SK-N-SH (cell line): ENCODE results near the gene NOTUM. TPM values are rescaled to one million over a fixed set of nuclear protein-coding genes. Genes with fewer than 3 reads are reported as not detected.

Source experiments
- CTCF ChIA-PET: fragments of 300-600, 350-600 bp; formaldehyde crosslinking; extraction: SDS; loops from one replicate; lab custom pipeline; 2021; lab: Yijun Ruan, JAX
- POLR2A ChIA-PET: fragments of 350-600 bp; sonication (Branson Sonifier 250); formaldehyde crosslinking; extraction: SDS; loops from one replicate; lab custom pipeline; 2020; ENCODE audit warnings: antibody characterized with exemption, inconsistent platforms; lab: Yijun Ruan, JAX
- DNase-seq: peaks from one replicate; pipeline ENCODE4 v3.0.0; 2012
- H2AFZ ChIP-seq: fragments of 200-600 bp; sonication (generic); 2 replicates; pipeline ENCODE4 v1.8.1; 2016; ENCODE audit warnings: antibody characterized with exemption, mild to moderate bottlenecking, low read depth
- H3F3A ChIP-seq: fragments of 200-600 bp; sonication (generic); replicated peaks from 2 replicates; pipeline ENCODE3; 2016; ENCODE audit warnings: antibody characterized with exemption, mild to moderate bottlenecking; ENCODE audit not compliant: insufficient read depth
- H3K27ac ChIP-seq, 2 experiments: fragments of 200-500 bp in 1 of 2; fragments of 200-600 bp in 1 of 2; sonication (Bioruptor generic) in 1 of 2; sonication (generic), shearing (Covaris generic) in 1 of 2; 2 replicates each; pipeline versions ENCODE4 v1.5.1 to v1.6.1; 2014 to 2016; ENCODE audit warnings: low read depth in 2 of 2, inconsistent platforms in 1 of 2, low read length in 1 of 2, mild to moderate bottlenecking in 1 of 2, mixed read lengths in 1 of 2
- H3K27me3 ChIP-seq: fragments of 200-600 bp; sonication (generic), shearing (Covaris generic); 2 replicates; pipeline ENCODE4 v1.6.1; 2016; ENCODE audit warnings: mixed run types; ENCODE audit not compliant: insufficient read depth
- H3K36me3 ChIP-seq, 2 experiments: fragments of 200-500 bp in 1 of 2; fragments of 200-600 bp in 1 of 2; sonication (Bioruptor generic) in 1 of 2; sonication (generic) in 1 of 2; replicated peaks in 1 of 2; 2 replicates each; pipeline versions ENCODE3 to v1.5.1; 2014 to 2016; ENCODE audit warnings: low read length in 1 of 2, mild to moderate bottlenecking in 1 of 2; ENCODE audit not compliant: insufficient read depth in 2 of 2, control insufficient read depth in 1 of 2
- H3K4me1 ChIP-seq, 2 experiments: fragments of 200-500 bp in 1 of 2; fragments of 200-600 bp in 1 of 2; sonication (Bioruptor generic) in 1 of 2; sonication (generic), shearing (Covaris generic) in 1 of 2; 2 replicates each; pipeline versions ENCODE4 v1.5.1 to v1.6.1; 2014 to 2016; ENCODE audit warnings: low read depth in 1 of 2, low read length in 1 of 2, mixed run types in 1 of 2; ENCODE audit not compliant: insufficient read depth in 2 of 2, control insufficient read depth in 1 of 2
- H3K4me2 ChIP-seq: fragments of 200-600 bp; sonication (generic), shearing (Covaris generic); 2 replicates; pipeline ENCODE4 v1.6.1; 2017; ENCODE audit warnings: mixed run types
- H3K4me3 ChIP-seq, 2 experiments: fragments of 200-500 bp in 1 of 2; fragments of 200-600 bp in 1 of 2; sonication (Bioruptor generic) in 1 of 2; sonication (generic), shearing (Covaris generic) in 1 of 2; 2 replicates each; pipeline versions ENCODE4 v1.5.1 to v1.8.1; 2014 to 2016; ENCODE audit warnings: low read depth in 2 of 2, inconsistent platforms in 1 of 2, low read length in 1 of 2, mild to moderate bottlenecking in 1 of 2, mixed read lengths in 1 of 2, moderate library complexity in 1 of 2
- H3K79me2 ChIP-seq: fragments of 200-600 bp; sonication (generic); 2 replicates; pipeline ENCODE4 v1.8.1; 2017; ENCODE audit warnings: mild to moderate bottlenecking; ENCODE audit not compliant: insufficient read depth
- H3K9ac ChIP-seq: fragments of 200-600 bp; sonication (generic); 2 replicates; pipeline ENCODE4 v1.6.1; 2017; ENCODE audit warnings: mixed run types
- H3K9me2 ChIP-seq: fragments of 200-600 bp; sonication (generic); 2 replicates; pipeline ENCODE4 v1.6.1; 2017; ENCODE audit warnings: mixed run types
- H3K9me3 ChIP-seq: fragments of 200-600 bp; sonication (generic); 2 replicates; pipeline ENCODE4 v1.6.1; 2017; ENCODE audit warnings: mixed run types, mild to moderate bottlenecking, moderate library complexity
- H4K20me1 ChIP-seq: fragments of 200-600 bp; sonication (generic); 2 replicates; pipeline ENCODE4 v1.6.1; 2017; ENCODE audit warnings: mild to moderate bottlenecking, mixed run types; ENCODE audit not compliant: insufficient read depth
- GABPA ChIP-seq: IDR thresholded peaks from 2 replicates; pipeline ENCODE4 v1.4.0; 2012; ENCODE audit warnings: low read depth, mild to moderate bottlenecking
- MXI1 ChIP-seq: IDR thresholded peaks from 2 replicates; pipeline ENCODE4 v1.6.1; 2012; ENCODE audit warnings: mild to moderate bottlenecking, low read depth, low read length, improper control_type of control experiment
- WGBS: methylation state at CpG from one replicate; pipeline ENCODE4 v1.1.6; 2017; ENCODE audit warnings: low lambda C conversion rate; 5-methylcytosine and 5-hydroxymethylcytosine counted together
- polyA plus RNA-seq, 3 experiments: library from polyadenylated mRNA; depleted of rRNA; stranded (reverse); fragments of >200 nt; gene quantifications; 2 replicates each; pipeline ENCODE4 v1.2.3, GENCODE V29; 2012
- TF ChIP-seq, protein P1 (sequence below): fragments of 200-600 bp; sonication (generic); IDR thresholded peaks from 2 replicates; pipeline ENCODE4 v1.6.1; 2017; ENCODE audit warnings: antibody characterized with exemption, mild to moderate bottlenecking, moderate library complexity
- TF ChIP-seq, protein P2 (sequence below): fragments of 150-350 bp; IDR thresholded peaks from 2 replicates; pipeline ENCODE4 v1.6.1; 2016; ENCODE audit warnings: mild to moderate bottlenecking, low read depth, low read length
- TF ChIP-seq, protein P3 (sequence below): IDR thresholded peaks from 2 replicates; pipeline ENCODE4 v1.4.0; 2012; ENCODE audit warnings: low read depth, borderline replicate concordance
- TF ChIP-seq, protein P4 (sequence below): IDR thresholded peaks from 2 replicates; pipeline ENCODE4; 2012

Gene NOTUM
- polyA plus RNA-seq (2012; rRNA removed) = 0.33 and 0.36 TPM in 2 replicates
- polyA plus RNA-seq (2012; cell fraction: cytosol; rRNA removed) = 0.09 and 0.33 TPM in 2 replicates
- 0.36 and 0.43 TPM in 2 replicates for polyA plus RNA-seq (2012; cell fraction: nucleus; rRNA removed)

DNA sequence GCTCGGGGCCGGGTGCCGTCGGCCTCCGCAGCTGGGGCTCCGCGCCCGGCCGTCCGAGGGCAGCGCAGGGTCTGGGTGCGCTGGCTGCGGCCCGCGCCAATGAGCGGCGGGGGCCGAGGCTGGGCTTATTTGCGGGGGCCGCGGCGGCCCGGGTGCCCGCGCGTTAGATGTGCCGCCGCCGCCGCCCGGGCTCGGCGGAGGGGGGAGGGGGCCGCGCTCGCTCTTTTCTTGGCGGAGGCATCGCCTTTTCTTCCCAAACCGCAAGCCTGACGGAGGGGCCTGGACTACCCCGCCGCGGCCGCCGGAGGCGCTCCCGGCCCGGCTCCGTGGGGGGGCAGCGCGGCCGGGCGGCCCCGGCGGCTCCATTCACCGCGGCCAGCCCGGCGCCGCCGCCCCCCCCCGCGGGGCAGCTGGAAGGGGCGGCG lies at the start of gene NOTUM:
Gene NOTUM (minus strand): TSS at position 101 of the 425 bp plus-strand sequence. CDS start 278 bp downstream, outside the sequence.
- peak within 1 kb of the TSS; percentile 51; the same call in 1 of the 2 replicates for H2AFZ ChIP-seq
- CTCF ChIA-PET = interaction anchor here (1.4 to 14.5 kb wide), 18 partner anchors 7 to 244 kb away, joined by 4 to 1216 read pairs (median 33); partner anchors contain the start of genes ARHGDIA, ASPSCR1, CENPX and DCXR
- WGBS = 1% methylated on average over 24 of the region's 65 CpGs
- DNase-seq = peak; percentile 90
- no peaks in the 10 kb centered on the region for H3K79me2 ChIP-seq
- peaks cover 13% of the 10 kb centered on the region for H3F3A ChIP-seq
- TF ChIP-seq, protein P1, sequence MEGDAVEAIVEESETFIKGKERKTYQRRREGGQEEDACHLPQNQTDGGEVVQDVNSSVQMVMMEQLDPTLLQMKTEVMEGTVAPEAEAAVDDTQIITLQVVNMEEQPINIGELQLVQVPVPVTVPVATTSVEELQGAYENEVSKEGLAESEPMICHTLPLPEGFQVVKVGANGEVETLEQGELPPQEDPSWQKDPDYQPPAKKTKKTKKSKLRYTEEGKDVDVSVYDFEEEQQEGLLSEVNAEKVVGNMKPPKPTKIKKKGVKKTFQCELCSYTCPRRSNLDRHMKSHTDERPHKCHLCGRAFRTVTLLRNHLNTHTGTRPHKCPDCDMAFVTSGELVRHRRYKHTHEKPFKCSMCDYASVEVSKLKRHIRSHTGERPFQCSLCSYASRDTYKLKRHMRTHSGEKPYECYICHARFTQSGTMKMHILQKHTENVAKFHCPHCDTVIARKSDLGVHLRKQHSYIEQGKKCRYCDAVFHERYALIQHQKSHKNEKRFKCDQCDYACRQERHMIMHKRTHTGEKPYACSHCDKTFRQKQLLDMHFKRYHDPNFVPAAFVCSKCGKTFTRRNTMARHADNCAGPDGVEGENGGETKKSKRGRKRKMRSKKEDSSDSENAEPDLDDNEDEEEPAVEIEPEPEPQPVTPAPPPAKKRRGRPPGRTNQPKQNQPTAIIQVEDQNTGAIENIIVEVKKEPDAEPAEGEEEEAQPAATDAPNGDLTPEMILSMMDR = peak; percentile 42
- TF ChIP-seq, protein P2, sequence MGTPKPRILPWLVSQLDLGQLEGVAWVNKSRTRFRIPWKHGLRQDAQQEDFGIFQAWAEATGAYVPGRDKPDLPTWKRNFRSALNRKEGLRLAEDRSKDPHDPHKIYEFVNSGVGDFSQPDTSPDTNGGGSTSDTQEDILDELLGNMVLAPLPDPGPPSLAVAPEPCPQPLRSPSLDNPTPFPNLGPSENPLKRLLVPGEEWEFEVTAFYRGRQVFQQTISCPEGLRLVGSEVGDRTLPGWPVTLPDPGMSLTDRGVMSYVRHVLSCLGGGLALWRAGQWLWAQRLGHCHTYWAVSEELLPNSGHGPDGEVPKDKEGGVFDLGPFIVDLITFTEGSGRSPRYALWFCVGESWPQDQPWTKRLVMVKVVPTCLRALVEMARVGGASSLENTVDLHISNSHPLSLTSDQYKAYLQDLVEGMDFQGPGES = no peak
- H3K4me3 ChIP-seq = peak within 1 kb of the TSS in 1 of 2 experiments; percentile 40; a peak in 2 of 4 replicates
- H3K9ac ChIP-seq = no peak within 1 kb of the TSS
- H3K9me2 ChIP-seq = no peaks in the 10 kb centered on the region
- no peaks in the 10 kb centered on the region for H3K9me3 ChIP-seq
- no peaks in the 10 kb centered on the region for H3K36me3 ChIP-seq
- peak within 1 kb of the TSS; percentile 72 for H3K4me2 ChIP-seq
- H3K27me3 ChIP-seq = peaks cover 18% of the 10 kb centered on the region
- no peak within 1 kb of the TSS for H3K27ac ChIP-seq
- POLR2A ChIA-PET = interaction anchor here (0.9 to 2.3 kb wide), 3 partner anchors 52 to 77 kb away, joined by 3 to 41 read pairs (median 6); partner anchors contain the start of genes CENPX, DCXR and LRRC45
- H4K20me1 ChIP-seq = no peaks in the 10 kb centered on the region
- H3K4me1 ChIP-seq = peaks cover 0 to 26% of the 10 kb centered on the region in 2 experiments; a peak in 1 of 4 replicates

DNA sequence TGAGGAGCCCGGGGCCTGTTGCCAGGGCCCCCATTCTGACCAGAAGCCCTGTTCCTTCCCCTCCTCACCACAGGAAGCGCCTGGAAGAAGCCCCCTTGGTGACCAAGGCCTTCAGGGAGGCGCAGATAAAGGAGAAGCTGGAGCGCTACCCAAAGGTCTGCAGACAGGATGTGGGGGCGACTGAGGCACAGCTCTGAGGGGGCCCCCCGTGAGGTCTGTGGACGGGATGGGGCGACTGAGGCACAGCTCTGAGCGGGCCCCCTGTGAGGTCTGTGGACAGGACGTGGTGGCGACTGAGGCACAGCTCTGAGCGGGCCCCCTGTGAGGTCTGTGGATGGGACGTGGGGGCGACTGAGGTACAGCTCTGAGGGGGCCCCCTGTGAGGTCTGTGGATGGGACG lies 48.4 kb upstream of the NOTUM start:
- Histone ChIP-seq H3K36me3 (no peaks in the 10 kb centered on the region), H3F3A (peaks cover 1% of the 10 kb centered on the region), H4K20me1 (no peaks in the 10 kb centered on the region), H3K79me2 (peaks cover 5% of the 10 kb centered on the region; the same call in 1 of the 2 replicates), H3K27ac (no peak overlapping the region), H3K4me3 (no peak overlapping the region), H3K9ac (no peak overlapping the region), H3K27me3 (no peaks in the 10 kb centered on the region), H3K4me1 (peaks cover 27 to 34% of the 10 kb centered on the region in 2 experiments; a peak in 3 of 4 replicates), H3K9me2 (no peaks in the 10 kb centered on the region), H2AFZ (no peak overlapping the region), H3K4me2 (no peak overlapping the region), H3K9me3 (no peaks in the 10 kb centered on the region)
- no peak for DNase-seq
- TF ChIP-seq GABPA = no peak
- TF ChIP-seq, protein P3, sequence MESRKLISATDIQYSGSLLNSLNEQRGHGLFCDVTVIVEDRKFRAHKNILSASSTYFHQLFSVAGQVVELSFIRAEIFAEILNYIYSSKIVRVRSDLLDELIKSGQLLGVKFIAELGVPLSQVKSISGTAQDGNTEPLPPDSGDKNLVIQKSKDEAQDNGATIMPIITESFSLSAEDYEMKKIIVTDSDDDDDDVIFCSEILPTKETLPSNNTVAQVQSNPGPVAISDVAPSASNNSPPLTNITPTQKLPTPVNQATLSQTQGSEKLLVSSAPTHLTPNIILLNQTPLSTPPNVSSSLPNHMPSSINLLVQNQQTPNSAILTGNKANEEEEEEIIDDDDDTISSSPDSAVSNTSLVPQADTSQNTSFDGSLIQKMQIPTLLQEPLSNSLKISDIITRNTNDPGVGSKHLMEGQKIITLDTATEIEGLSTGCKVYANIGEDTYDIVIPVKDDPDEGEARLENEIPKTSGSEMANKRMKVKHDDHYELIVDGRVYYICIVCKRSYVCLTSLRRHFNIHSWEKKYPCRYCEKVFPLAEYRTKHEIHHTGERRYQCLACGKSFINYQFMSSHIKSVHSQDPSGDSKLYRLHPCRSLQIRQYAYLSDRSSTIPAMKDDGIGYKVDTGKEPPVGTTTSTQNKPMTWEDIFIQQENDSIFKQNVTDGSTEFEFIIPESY = no peak
- TF ChIP-seq MXI1 = no peak
- TF ChIP-seq, protein P4, sequence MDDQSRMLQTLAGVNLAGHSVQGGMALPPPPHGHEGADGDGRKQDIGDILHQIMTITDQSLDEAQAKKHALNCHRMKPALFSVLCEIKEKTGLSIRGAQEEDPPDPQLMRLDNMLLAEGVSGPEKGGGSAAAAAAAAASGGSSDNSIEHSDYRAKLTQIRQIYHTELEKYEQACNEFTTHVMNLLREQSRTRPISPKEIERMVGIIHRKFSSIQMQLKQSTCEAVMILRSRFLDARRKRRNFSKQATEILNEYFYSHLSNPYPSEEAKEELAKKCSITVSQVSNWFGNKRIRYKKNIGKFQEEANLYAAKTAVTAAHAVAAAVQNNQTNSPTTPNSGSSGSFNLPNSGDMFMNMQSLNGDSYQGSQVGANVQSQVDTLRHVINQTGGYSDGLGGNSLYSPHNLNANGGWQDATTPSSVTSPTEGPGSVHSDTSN = no peak
- CTCF ChIA-PET = interaction anchor here (6.6 to 35.7 kb wide), 2 partner anchors 12 to 43 kb away, joined by 68 to 1216 read pairs; partner anchors contain the start of genes CENPX, LRRC45 and NOTUM
- 96% methylated on average over 14 of the region's 15 CpGs for WGBS
- POLR2A ChIA-PET = interaction anchor here (0.6 kb wide), 1 partner anchor 31 kb away, joined by 4 read pairs; no protein-coding TSS in a partner anchor
